Neural progenitor cell (in vitro differentiated cells): ENCODE data around the gene ACOT12. TPM values are rescaled to one million over a fixed set of nuclear protein-coding genes. Genes with fewer than 3 reads are reported as not detected.

Source experiments
- DNase-seq: peaks from one replicate; pipeline ENCODE4 v3.0.0-alpha.2; 2016; ENCODE audit warnings: low spot score
- H2AFZ ChIP-seq: fragments of 200-600 bp; sonication (generic); replicated peaks from 2 replicates; pipeline ENCODE4 v1.6.1; 2016; ENCODE audit warnings: antibody characterized with exemption
- H3F3A ChIP-seq: fragments of 200-600 bp; sonication (generic); 2 replicates; pipeline ENCODE4 v1.6.1; 2016; ENCODE audit warnings: antibody characterized with exemption, low read depth
- H3K27ac ChIP-seq: fragments of 200-600 bp; sonication (generic); 2 replicates; pipeline ENCODE4 v1.5.1; 2016; ENCODE audit warnings: mild to moderate bottlenecking
- H3K27me3 ChIP-seq: fragments of 200-600 bp; sonication (generic); 2 replicates; pipeline ENCODE4 v1.6.1; 2016; ENCODE audit warnings: mild to moderate bottlenecking, moderate library complexity
- H3K36me3 ChIP-seq: fragments of 200-600 bp; sonication (generic); 2 replicates; pipeline ENCODE4 v1.5.1; 2016
- H3K4me1 ChIP-seq: fragments of 200-600 bp; sonication (generic); 2 replicates; pipeline ENCODE4 v1.6.1; 2016; ENCODE audit warnings: mixed run types
- H3K4me2 ChIP-seq: fragments of 200-600 bp; sonication (generic); 2 replicates; pipeline ENCODE4 v1.6.1; 2016
- H3K4me3 ChIP-seq: fragments of 200-600 bp; sonication (generic); 2 replicates; pipeline ENCODE4 v1.5.1; 2016
- H3K79me2 ChIP-seq: fragments of 200-600 bp; sonication (generic); 2 replicates; pipeline ENCODE4 v1.6.1; 2016; ENCODE audit warnings: low read depth
- H3K9ac ChIP-seq: fragments of 200-600 bp; sonication (generic); 2 replicates; pipeline ENCODE4 v1.6.1; 2016
- H3K9me3 ChIP-seq: fragments of 200-600 bp; sonication (generic); 2 replicates; pipeline ENCODE4 v1.5.1; 2016; ENCODE audit warnings: low read depth
- H4K20me1 ChIP-seq: fragments of 200-600 bp; sonication (generic); 2 replicates; pipeline ENCODE4 v1.6.1; 2016; ENCODE audit warnings: low read depth
- H3K27ac Mint-ChIP-seq: 3 replicates; pipeline ENCODE4 v1.8.0; 2021; ENCODE audit warnings: mixed read lengths
- H3K27me3 Mint-ChIP-seq: 2 replicates; pipeline ENCODE4 v1.8.0; 2022; ENCODE audit warnings: low read depth, mild to moderate bottlenecking, inconsistent platforms, moderate library complexity, mixed read lengths; ENCODE audit not compliant: insufficient read depth
- H3K36me3 Mint-ChIP-seq: 3 replicates; pipeline ENCODE4 v1.8.0; 2021; ENCODE audit warnings: mixed read lengths
- H3K4me1 Mint-ChIP-seq: 3 replicates; pipeline ENCODE4 v1.8.0; 2021; ENCODE audit warnings: mixed read lengths
- H3K4me3 Mint-ChIP-seq: 3 replicates; pipeline ENCODE4 v1.8.0; 2021; ENCODE audit warnings: mild to moderate bottlenecking, moderate library complexity, mixed read lengths
- H3K9me3 Mint-ChIP-seq: 3 replicates; pipeline ENCODE4 v1.8.0; 2020; ENCODE audit warnings: mixed read lengths
- CTCF ChIP-seq: fragments of 200-600 bp; sonication (generic); IDR thresholded peaks from 2 replicates; pipeline ENCODE4 v1.5.1; 2017; ENCODE audit warnings: antibody characterized with exemption, mild to moderate bottlenecking
- EZH2 ChIP-seq: fragments of 200-600 bp; sonication (generic); IDR thresholded peaks from 2 replicates; pipeline ENCODE4 v1.6.1; 2017; ENCODE audit warnings: antibody characterized with exemption, mild to moderate bottlenecking, moderate library complexity
- EZH2phosphoT487 ChIP-seq: fragments of 200-600 bp; sonication (generic); IDR thresholded peaks from 2 replicates; pipeline ENCODE4 v1.6.1; 2017; ENCODE audit warnings: antibody characterized with exemption
- total RNA-seq: library from RNA; depleted of rRNA; stranded (reverse); fragments of >200 nt; gene quantifications from 2 replicates; pipeline ENCODE4 v1.2.3, GENCODE V29; 2015; ENCODE audit warnings: low replicate concordance

Gene ACOT12
- total RNA-seq, 1 donor from 2014 or later: not detected

GRCh38 chr5:81360640-81361039 is 33.3 kb downstream of the ACOT12 start:
- no peak overlapping the region for H3K27ac Mint-ChIP-seq
- H3K36me3 Mint-ChIP-seq: no peaks in the 10 kb centered on the region
- no peaks in the 10 kb centered on the region for H4K20me1 ChIP-seq

GRCh38 chr5:81359881-81360280 is 34.1 kb downstream of the ACOT12 start:
- Histone ChIP-seq H4K20me1 (no peaks in the 10 kb centered on the region), H3K79me2 (no peaks in the 10 kb centered on the region), H3K36me3 (no peaks in the 10 kb centered on the region), H3F3A (no peaks in the 10 kb centered on the region), H3K9me3 (no peaks in the 10 kb centered on the region), H3K9ac (no peak overlapping the region), H2AFZ (no peak overlapping the region), H3K4me1 (peaks cover 9% of the 10 kb centered on the region), H3K4me3 (no peak overlapping the region), H3K4me2 (no peak overlapping the region), H3K27ac (no peak overlapping the region), H3K27me3 (no peaks in the 10 kb centered on the region)
- Mint-ChIP-seq H3K27me3 (no peaks in the 10 kb centered on the region), H3K4me3 (no peak overlapping the region), H3K9me3 (no peaks in the 10 kb centered on the region), H3K4me1 (peaks cover 10% of the 10 kb centered on the region), H3K27ac (no peak overlapping the region), H3K36me3 (no peaks in the 10 kb centered on the region)
- no peak for DNase-seq
- TF ChIP-seq CTCF (no peak), EZH2phosphoT487 (no peak), EZH2 (no peak)

More at GRCh38 chr5:81360640-81361039, 33.3 kb downstream of the ACOT12 start:
- Histone ChIP-seq H3K36me3 (no peaks in the 10 kb centered on the region), H3K27me3 (no peaks in the 10 kb centered on the region), H3K79me2 (no peaks in the 10 kb centered on the region), H2AFZ (no peak overlapping the region), H3K9me3 (no peaks in the 10 kb centered on the region), H3K4me1 (peaks cover 9% of the 10 kb centered on the region), H3K4me2 (no peak overlapping the region), H3K27ac (no peak overlapping the region), H3K9ac (no peak overlapping the region), H3K4me3 (no peak overlapping the region), H3F3A (no peaks in the 10 kb centered on the region)
- DNase-seq: no peak
- no peak overlapping the region for H3K4me3 Mint-ChIP-seq
- H3K9me3 Mint-ChIP-seq: no peaks in the 10 kb centered on the region
- TF ChIP-seq EZH2: no peak
- no peak for TF ChIP-seq EZH2phosphoT487
- TF ChIP-seq CTCF: no peak
- H3K4me1 Mint-ChIP-seq: peaks cover 10% of the 10 kb centered on the region
- no peaks in the 10 kb centered on the region for H3K27me3 Mint-ChIP-seq

GRCh38 chr5:81359108-81359507 is 34.8 kb downstream of the ACOT12 start:
- Histone ChIP-seq H2AFZ (peak overlapping the region; percentile 20), H3K4me2 (peak overlapping the region; percentile 53), H3K4me1 (peaks cover 9% of the 10 kb centered on the region), H3K36me3 (no peaks in the 10 kb centered on the region), H3K27ac (no peak overlapping the region), H4K20me1 (no peaks in the 10 kb centered on the region), H3F3A (no peaks in the 10 kb centered on the region), H3K4me3 (no peak overlapping the region), H3K9me3 (no peaks in the 10 kb centered on the region), H3K27me3 (no peaks in the 10 kb centered on the region), H3K79me2 (no peaks in the 10 kb centered on the region), H3K9ac (no peak overlapping the region)
- H3K27me3 Mint-ChIP-seq: no peaks in the 10 kb centered on the region
- H3K4me3 Mint-ChIP-seq: no peak overlapping the region
- TF ChIP-seq EZH2 (no peak), EZH2phosphoT487 (no peak), CTCF (no peak)
- peak; percentile 43 for DNase-seq
- no peaks in the 10 kb centered on the region for H3K36me3 Mint-ChIP-seq
- no peak overlapping the region for H3K27ac Mint-ChIP-seq
- peaks cover 10% of the 10 kb centered on the region for H3K4me1 Mint-ChIP-seq
- H3K9me3 Mint-ChIP-seq: no peaks in the 10 kb centered on the region
